IPS DF 4.7 (cell line): ENCODE measurements around the gene ATP10B.

ENCODE experiments used
- DNase-seq: peaks from one replicate; pipeline ENCODE4 v3.0.0-alpha.2; 2013; ENCODE audit warnings: low spot score; ENCODE audit errors: extremely low read depth

The ATP10B gene

GRCh38 chr5:160637357-160638090, 214.5 kb downstream of the ATP10B start:
- DNase-seq = no peak

GRCh38 chr5:160635663-160636062, 216.3 kb downstream of the ATP10B start:
- DNase-seq = no peak

- DNase-seq = no peak
Measured at GRCh38 chr5:160635046-160635445, 217.0 kb downstream of the ATP10B start.

GRCh38 chr5:160629003-160629402, 223.0 kb downstream of the ATP10B start:
- DNase-seq = no peak

GRCh38 chr5:160628619-160628968, 223.4 kb downstream of the ATP10B start:
- DNase-seq = no peak

GRCh38 chr5:160627921-160628618, 223.9 kb downstream of the ATP10B start:
- no peak for DNase-seq

- no peak for DNase-seq
Measured at GRCh38 chr5:160626322-160626721, 225.7 kb downstream of the ATP10B start.

- no peak for DNase-seq
Measured at GRCh38 chr5:160621526-160621925, 230.5 kb downstream of the ATP10B start.

- no peak for DNase-seq
Measured at GRCh38 chr5:160620401-160620800, 231.6 kb downstream of the ATP10B start.

- no peak for DNase-seq
Measured at GRCh38 chr5:160619381-160619780, 232.6 kb downstream of the ATP10B start.

- no peak for DNase-seq
Measured at GRCh38 chr5:160618286-160618685, 233.7 kb downstream of the ATP10B start.

- DNase-seq = no peak
Measured at GRCh38 chr5:160616712-160617497, 235.1 kb downstream of the ATP10B start.

GRCh38 chr5:160614136-160614535, 237.9 kb downstream of the ATP10B start:
- DNase-seq = no peak

GRCh38 chr5:160605266-160605665, 246.7 kb downstream of the ATP10B start:
- no peak for DNase-seq

- DNase-seq = no peak
Measured at GRCh38 chr5:160604484-160604883, 247.5 kb downstream of the ATP10B start.

- DNase-seq = no peak
Measured at GRCh38 chr5:160602744-160603143, 249.3 kb downstream of the ATP10B start.

- DNase-seq = no peak
Measured at GRCh38 chr5:160601046-160601445, 251.0 kb downstream of the ATP10B start.

GRCh38 chr5:160573318-160573717, 278.7 kb downstream of the ATP10B start:
- DNase-seq = no peak

- DNase-seq = no peak
Measured at GRCh38 chr5:160567031-160567705, 284.8 kb downstream of the ATP10B start.

- peak; percentile 0 for DNase-seq
Measured at GRCh38 chr5:160565376-160565775, 286.6 kb downstream of the ATP10B start.

- no peak for DNase-seq
Measured at GRCh38 chr5:160556846-160557245, 295.2 kb downstream of the ATP10B start.
